HG02678 (cell line): Measurements from ENCODE around the gene ASXL2.
"Not testable (repeated sequence)": the region's sequence is repeated elsewhere in the genome, so short reads cannot be mapped to it uniquely, and the experiment has no call there.

Source experiments
- ATAC-seq: cut with Tn5 transposase; IDR thresholded peaks from one replicate; pipeline ENCODE4 v1.9.1; 2021; ENCODE audit warnings: mild to moderate bottlenecking, moderate library complexity; ENCODE audit not compliant: unreplicated experiment

The ASXL2 gene

DNA sequence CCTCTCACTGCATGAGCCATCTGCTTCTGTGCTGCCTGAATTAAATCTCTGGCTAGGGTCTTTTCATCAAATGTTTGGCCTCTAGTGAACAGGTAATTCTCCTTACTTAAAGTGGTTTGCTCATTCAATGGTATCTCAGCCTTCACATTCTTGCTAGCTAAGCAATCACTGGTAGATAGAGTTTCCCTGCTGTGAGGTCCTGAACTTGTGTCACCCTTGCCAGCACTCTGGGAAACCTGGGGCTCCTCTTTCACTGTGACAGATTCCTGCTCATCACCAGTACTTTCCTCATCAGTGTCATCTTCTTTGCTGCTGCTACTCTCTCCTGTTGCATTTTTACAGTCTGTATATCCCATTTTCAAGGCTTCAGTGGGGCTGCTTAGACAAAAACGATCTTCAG, 135.8 kb downstream of the ASXL2 start:
- ATAC-seq = no peak

DNA sequence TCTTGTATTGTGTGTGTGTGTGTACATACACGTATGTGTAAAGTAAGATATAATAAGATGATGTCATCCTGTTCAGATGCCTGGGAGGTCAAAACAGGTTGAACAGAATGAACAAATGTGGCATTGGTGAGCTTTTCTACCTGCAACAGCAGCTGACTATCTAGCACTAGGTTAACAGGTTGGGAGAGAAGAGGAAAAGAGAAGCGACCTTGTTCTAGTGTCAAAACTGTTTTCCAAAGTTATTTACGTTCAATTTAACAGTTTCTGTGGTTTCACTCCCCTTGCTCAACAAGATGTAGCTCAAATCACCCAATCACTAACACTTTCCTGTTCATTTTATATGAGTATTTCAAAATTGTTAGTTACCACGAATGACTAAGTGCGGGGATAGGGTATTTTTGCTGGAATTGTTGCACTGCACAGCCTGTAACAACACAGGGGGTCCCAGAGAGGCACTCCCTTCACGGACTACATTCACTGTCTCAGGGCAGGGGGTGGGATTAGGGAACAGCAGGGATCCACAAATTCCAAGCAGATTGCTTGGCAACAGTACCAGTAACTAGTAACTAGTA, 137.4 kb downstream of the ASXL2 start:
- ATAC-seq = no peak

GRCh38 chr2:25738383-25739343, 139.6 kb downstream of the ASXL2 start:
- no peak for ATAC-seq

GRCh38 chr2:25736899-25737515, 141.3 kb downstream of the ASXL2 start:
- ATAC-seq = no peak

GRCh38 chr2:25735835-25736234, 142.5 kb downstream of the ASXL2 start:
- ATAC-seq = no peak

DNA sequence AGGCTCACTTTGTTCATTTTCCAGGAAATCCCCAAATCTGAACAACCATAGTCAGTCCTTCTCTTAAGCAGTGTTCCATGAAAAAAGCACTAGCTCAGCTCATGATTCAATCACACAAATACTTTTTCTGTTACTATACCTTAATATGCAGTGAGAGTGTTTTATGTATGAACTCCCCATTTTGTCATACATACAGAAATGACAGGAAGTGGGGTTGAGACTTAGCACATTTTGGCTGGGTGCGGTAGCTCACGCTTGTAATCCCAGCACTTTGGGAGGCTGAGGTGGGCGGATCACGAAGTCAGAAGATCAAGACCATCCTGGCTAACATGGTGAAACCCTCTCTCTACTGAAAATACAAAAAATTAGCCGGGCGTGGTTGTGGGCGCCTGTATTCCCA, 149.7 kb downstream of the ASXL2 start:
- ATAC-seq = no peak

DNA sequence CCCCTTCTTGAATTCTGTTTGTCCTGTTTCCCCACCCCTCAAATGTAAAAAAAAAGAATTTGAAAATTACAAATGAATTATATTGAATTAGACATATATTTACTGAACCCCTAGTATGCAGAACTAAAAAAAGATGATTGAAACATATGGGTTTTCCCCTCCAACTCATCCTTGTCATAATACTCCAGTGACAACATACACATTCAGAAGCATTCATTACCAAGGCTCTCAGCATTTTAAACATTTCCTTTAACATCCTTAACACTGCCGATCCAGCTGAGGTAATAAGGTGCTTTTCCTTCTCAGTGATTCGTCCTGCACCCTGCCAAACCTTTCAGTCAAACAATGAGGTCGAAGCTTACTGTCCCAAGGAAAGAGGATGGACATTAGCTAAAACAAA, 151.8 kb downstream of the ASXL2 start:
- ATAC-seq = no peak

- no peak for ATAC-seq
These were observed 152.4 kb downstream of the ASXL2 start for GRCh38 chr2:25725877-25726276.

DNA sequence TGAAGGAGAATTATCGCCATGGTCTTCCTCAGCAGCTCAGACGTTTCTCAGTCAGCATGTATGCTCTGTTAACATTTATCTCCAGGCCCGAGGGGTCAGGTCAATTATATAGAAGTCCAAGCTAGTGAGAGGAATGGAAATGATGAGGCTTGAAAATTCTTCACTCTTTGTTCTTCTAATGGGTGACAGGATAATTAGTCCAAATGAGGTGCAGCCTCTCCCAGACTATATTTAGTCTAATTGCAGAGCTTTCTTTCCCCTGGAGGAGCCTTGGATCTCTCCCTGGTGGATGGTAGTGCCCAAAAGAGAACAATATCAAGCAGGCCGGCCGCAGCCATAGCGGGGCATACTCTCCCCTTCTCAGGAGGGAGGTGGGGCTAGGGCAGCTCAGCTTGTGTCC, 153.5 kb downstream of the ASXL2 start:
- no peak for ATAC-seq

DNA sequence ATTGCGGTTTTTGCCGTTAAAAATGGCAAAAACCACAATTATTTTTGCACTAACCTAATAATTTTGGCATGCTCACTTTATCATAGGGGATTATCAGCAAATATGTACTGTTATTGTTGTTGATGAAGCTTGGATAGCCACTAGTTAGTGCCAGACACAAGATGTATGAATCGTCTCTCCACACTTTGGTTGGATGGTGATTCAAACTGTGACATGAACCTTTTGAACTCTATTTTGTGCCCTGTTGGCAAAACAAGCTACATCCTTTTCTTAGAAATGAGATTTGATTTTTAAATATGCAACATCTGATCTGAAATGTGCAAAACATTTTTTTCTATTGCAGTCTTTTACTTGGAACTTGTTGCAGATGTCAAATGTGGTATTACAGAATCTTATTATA, 156.1 kb downstream of the ASXL2 start:
- no peak for ATAC-seq

DNA sequence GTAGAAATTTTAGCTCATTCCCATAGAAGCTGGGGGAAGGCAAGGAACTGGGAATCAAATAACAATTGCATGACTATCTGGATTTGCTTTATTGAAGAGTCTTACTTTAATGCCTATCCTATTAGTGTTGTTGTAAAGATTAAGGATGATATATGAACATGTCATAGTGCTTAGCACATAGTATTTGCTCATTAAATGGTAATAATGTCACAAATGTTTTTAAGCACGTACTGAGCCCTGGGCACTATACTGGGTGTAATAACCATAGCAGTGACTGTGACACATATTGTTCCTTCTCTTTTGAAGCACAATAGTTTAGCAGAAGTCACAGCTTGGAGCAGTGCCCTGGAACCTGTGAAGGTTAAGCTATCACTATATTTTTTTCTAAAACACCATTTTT, 157.7 kb downstream of the ASXL2 start:
- no peak for ATAC-seq

DNA sequence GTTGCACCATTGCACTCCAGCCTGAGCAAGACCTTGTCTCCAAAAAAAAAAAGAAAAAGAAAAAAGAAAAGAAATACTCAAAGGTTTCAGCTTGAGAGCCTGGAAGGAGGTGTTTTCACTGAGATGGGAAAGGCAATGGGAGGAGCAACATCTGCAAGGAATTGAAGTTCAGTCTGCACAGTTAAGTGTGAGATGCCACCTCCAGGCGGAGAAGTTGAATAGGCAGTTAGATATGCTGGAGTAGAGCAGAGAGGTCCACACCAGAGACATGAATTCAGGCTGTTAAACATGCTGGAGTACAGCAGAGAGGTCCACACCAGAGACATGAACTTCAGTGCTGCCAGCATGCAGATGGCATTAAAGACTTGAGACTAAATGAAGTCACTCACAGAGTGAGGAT, 163.5 kb downstream of the ASXL2 start:
- ATAC-seq = no peak

DNA sequence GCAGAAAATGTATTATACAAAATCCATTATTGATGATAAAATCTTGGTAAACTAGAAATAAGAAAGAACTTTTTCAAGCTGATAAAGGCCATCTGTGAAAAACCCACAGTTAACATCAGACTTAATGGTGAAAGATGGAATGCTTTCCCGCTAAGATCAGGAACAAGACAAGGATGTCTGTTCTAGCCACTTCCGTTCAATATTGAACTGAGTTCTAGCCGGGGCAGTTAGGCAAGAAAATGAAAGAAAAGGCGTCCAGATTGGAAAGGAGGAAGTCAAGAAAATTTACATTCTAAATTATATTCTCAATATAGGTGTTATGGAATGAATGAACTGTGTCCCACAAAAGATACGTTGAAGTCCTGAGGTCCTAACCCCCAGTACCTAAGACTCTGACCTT, 165.8 kb downstream of the ASXL2 start:
- ATAC-seq = no peak

DNA sequence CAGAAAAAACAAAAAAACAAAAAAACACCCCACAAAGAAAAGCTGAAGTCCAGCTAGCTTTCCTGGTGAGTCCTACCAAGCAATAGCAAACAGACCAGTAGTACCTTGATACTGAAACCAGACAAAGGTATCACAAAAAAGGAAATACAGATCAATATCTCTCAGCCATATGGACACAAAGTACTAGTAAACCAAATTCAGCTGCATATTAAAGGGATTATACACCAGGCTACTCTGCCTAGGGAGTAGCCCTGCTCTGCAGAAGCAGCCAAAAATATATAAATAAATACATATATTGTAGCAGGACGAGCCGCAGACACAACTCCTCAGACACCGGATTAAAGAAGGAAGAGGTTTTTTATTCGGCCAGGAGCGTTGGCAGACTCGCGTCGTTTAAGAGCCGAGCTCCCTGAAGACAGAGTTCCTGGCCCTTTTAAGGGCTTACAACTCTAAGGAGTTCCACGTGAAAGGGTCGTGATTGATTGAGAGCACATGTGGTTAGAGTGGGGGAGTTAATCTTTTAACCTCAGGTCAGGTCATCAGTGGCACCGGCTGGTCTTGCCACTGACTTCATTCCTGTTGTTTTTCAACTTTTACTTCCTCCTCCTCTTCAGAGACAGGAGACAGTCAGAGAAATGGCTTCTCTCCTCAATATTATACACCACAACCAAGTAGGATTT, 166.5 kb downstream of the ASXL2 start:
- ATAC-seq = no peak

DNA sequence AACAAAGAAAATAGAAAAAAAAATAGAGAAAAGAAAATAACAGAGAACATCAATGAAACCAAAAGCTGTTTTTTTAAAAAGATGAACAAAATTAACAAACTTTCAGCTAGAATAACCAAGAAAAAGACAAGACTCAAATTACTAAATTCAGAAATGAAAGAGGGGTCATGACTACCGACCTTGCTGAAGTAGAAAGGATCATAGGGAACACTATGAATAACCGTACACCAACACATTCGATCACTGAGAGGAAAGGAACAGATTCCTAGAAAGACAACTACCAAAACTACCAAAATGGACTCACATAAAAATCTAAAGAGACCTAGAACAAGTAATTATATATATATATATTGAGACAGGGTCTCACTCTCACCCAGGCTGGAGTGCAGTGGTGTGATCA, 167.5 kb downstream of the ASXL2 start:
- no peak for ATAC-seq

DNA sequence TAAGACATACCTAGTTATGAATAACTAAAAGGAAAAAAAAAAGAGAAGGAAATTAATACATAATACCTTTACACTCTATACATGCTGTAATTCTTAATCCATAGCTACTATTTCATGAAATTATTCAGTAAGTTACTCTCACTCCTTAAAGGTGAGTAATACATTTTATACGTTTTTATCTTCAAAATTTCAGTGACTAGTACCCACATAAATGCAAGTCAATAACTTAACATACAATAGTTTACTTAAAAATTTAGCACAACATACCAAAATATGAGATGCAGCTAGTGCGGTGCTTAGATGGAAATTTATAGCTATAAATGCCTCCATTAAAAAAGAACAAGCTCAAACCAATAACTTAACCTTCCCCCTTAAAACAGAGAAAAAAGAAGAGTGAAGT, 168.9 kb downstream of the ASXL2 start:
- no peak for ATAC-seq

GRCh38 chr2:25707927-25708590, 170.2 kb downstream of the ASXL2 start:
- ATAC-seq = no peak

- ATAC-seq = not testable (repeated sequence)
These were observed 172.7 kb downstream of the ASXL2 start for GRCh38 chr2:25705575-25705974.

GRCh38 chr2:25701801-25702200, 176.5 kb downstream of the ASXL2 start:
- no peak for ATAC-seq

DNA sequence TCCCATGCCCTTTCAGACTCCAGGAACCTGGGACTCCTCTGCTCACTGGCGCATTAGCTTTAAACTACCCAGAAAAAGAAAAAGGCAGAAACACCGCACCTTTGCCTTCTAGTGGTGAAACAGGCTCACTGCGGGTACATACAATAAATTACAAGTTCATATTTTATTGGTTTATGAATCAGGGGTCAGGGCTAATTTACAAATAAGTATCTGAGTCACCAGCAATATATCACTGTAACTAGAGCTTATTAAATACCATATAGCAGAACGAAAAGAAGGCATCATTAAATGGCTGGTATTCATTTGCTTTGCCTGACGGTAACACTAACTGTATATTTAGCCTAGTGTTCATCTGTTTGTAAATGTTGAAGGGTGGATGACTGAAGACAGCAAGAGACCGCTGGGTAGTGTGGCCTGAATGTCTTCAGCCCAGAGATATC, 178.0 kb downstream of the ASXL2 start:
- ATAC-seq = no peak

DNA sequence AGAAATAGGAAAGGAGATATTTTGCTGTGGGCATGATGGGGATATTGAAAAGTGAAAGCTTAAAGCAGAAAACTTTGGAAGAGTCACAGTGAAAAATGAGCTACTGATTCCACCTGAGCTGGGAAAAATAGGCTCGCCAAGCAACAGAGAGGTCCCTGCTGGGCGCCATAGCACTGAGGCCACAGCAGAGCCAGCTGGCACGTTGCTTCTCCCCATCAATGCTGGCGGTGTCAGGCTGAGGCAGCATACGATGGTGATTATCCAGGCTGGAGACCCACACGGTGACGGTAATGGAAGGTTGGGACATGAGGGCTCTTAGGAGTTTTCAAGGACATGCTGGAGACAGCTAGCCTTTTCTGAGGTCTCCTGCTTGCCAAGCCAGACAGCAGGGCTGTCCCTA, 179.1 kb downstream of the ASXL2 start:
- no peak for ATAC-seq
